ENCODE measurements around the gene ZIM2.

The ZIM2 gene

DNA sequence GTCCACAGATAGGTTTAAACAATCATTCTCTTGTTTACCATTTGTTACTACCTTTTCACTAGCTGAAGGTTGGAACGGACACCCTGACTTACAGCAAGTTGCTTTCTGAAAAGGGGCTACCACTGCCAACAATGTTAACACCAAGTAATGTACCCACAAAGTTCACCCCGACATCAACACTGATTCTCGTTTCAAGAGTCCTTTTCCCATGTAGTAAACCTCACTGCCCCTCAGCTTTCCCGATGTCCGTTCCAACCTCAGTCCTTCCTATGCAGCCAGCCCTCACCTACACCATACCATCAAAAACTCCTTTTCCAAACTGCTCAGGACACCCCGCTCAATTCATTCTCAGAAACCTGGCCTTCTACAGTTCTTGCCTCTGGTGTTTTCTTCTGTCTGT is 29.0 kb downstream of the ZIM2 start:
- TF ChIP-seq ZNF114 (tag by site-specific recombination; IDR thresholded peaks at IDR 0.05): no peak
- TF ChIP-seq BCL11A (tag by site-specific recombination; IDR thresholded peaks at IDR 0.05; ENCODE audit: low read depth): no peak
- TF ChIP-seq ZNF596 (tag by site-specific recombination; IDR thresholded peaks at IDR 0.05): no peak
- no peak for TF ChIP-seq ZNF214 (tag by site-specific recombination; IDR thresholded peaks at IDR 0.05; ENCODE audit: borderline replicate concordance)
- no peak for TF ChIP-seq KLF7 (tag by site-specific recombination; IDR thresholded peaks at IDR 0.05; ENCODE audit: borderline replicate concordance)
- TF ChIP-seq ZNF184 (tag by site-specific recombination; IDR thresholded peaks at IDR 0.05): no peak
- no peak for TF ChIP-seq ZNF19 (tag by site-specific recombination; IDR thresholded peaks at IDR 0.05; ENCODE audit: low read depth)
- no peak for TF ChIP-seq ZNF223 (tag by site-specific recombination; IDR thresholded peaks at IDR 0.05)
- no peak for TF ChIP-seq ZNF423 (tag by site-specific recombination; IDR thresholded peaks at IDR 0.05)
- TF ChIP-seq, protein P1, sequence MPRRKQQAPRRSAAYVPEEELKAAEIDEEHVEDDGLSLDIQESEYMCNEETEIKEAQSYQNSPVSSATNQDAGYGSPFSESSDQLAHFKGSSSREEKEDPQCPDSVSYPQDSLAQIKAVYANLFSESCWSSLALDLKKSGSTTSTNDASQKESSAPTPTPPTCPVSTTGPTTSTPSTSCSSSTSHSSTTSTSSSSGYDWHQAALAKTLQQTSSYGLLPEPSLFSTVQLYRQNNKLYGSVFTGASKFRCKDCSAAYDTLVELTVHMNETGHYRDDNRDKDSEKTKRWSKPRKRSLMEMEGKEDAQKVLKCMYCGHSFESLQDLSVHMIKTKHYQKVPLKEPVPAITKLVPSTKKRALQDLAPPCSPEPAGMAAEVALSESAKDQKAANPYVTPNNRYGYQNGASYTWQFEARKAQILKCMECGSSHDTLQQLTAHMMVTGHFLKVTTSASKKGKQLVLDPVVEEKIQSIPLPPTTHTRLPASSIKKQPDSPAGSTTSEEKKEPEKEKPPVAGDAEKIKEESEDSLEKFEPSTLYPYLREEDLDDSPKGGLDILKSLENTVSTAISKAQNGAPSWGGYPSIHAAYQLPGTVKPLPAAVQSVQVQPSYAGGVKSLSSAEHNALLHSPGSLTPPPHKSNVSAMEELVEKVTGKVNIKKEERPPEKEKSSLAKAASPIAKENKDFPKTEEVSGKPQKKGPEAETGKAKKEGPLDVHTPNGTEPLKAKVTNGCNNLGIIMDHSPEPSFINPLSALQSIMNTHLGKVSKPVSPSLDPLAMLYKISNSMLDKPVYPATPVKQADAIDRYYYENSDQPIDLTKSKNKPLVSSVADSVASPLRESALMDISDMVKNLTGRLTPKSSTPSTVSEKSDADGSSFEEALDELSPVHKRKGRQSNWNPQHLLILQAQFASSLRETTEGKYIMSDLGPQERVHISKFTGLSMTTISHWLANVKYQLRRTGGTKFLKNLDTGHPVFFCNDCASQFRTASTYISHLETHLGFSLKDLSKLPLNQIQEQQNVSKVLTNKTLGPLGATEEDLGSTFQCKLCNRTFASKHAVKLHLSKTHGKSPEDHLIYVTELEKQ (tag by site-specific recombination; IDR thresholded peaks at IDR 0.05; ENCODE audit: borderline replicate concordance): no peak
- TF ChIP-seq SP2 (tag by site-specific recombination; IDR thresholded peaks at IDR 0.05): no peak
- TF ChIP-seq ZNF121 (tag by site-specific recombination; IDR thresholded peaks at IDR 0.05): no peak
- H3K4me3 ChIP-seq (ENCODE audit: low read depth, low read length): no peak overlapping the region
- ChIA-PET POLR2A (interaction anchor here (0.6 kb wide), 1 partner anchor 61 kb away, joined by 3 read pairs; no protein-coding TSS in a partner anchor), CTCF (no interaction called here)
- H3K36me3 ChIP-seq (ENCODE audit: control insufficient read depth in 2 of 2, insufficient read depth in 1 of 2, low read length in 2 of 2): no peaks in the 10 kb centered on the region
- no peak overlapping the region for H3K27ac ChIP-seq (ENCODE audit: extremely low read depth, low read depth, low read length)
- no peaks in the 10 kb centered on the region for H3K4me1 ChIP-seq (ENCODE audit: control insufficient read depth, insufficient read depth, low read length)
- H3K9me3 ChIP-seq (ENCODE audit: control insufficient read depth, insufficient read depth, low read depth, low read length): no peaks in the 10 kb centered on the region; the same call in 1 of the 2 replicates

DNA sequence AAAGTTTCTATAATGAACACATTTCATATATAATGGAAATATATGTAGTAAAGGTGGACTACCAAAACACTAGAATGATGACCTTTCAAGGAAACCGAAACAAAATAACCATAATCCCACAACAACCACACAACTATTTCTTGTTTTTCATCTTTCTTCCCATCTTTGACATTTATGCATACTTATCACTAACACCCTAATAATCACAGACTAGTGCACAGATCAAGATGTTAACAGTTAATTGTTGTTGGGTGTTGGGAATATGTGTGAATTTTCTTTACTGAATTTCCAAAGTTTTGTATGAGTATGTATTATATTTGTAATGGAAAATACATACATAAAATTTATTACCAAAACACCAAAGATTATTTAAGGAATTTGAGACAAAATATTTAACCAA is 30.3 kb downstream of the ZIM2 start:
- H3K4me3 ChIP-seq (ENCODE audit: low read depth, low read length): no peak overlapping the region
- H3K9me3 ChIP-seq (ENCODE audit: control insufficient read depth, insufficient read depth, low read depth, low read length): no peaks in the 10 kb centered on the region; the same call in 1 of the 2 replicates
- no peaks in the 10 kb centered on the region for H3K4me1 ChIP-seq (ENCODE audit: control insufficient read depth, insufficient read depth, low read length)
- ChIA-PET CTCF (interaction anchor here (0.6 kb wide), 1 partner anchor 25 kb away, joined by 5 read pairs; no protein-coding TSS in a partner anchor), POLR2A (no interaction called here)
- no peak overlapping the region for H3K27ac ChIP-seq (ENCODE audit: extremely low read depth, low read depth, low read length)
- TF ChIP-seq FEZF1 (tag by site-specific recombination; IDR thresholded peaks at IDR 0.05) (no peak), ZFP69B (tag by site-specific recombination; IDR thresholded peaks at IDR 0.05) (no peak), ZNF677 (tag by site-specific recombination; IDR thresholded peaks at IDR 0.05) (no peak), ZNF596 (tag by site-specific recombination; IDR thresholded peaks at IDR 0.05) (no peak), ZNF184 (tag by site-specific recombination; IDR thresholded peaks at IDR 0.05) (no peak), KLF7 (tag by site-specific recombination; IDR thresholded peaks at IDR 0.05; ENCODE audit: borderline replicate concordance) (no peak), RBAK (tag by site-specific recombination; IDR thresholded peaks at IDR 0.05) (no peak)
- TF ChIP-seq, protein P2, sequence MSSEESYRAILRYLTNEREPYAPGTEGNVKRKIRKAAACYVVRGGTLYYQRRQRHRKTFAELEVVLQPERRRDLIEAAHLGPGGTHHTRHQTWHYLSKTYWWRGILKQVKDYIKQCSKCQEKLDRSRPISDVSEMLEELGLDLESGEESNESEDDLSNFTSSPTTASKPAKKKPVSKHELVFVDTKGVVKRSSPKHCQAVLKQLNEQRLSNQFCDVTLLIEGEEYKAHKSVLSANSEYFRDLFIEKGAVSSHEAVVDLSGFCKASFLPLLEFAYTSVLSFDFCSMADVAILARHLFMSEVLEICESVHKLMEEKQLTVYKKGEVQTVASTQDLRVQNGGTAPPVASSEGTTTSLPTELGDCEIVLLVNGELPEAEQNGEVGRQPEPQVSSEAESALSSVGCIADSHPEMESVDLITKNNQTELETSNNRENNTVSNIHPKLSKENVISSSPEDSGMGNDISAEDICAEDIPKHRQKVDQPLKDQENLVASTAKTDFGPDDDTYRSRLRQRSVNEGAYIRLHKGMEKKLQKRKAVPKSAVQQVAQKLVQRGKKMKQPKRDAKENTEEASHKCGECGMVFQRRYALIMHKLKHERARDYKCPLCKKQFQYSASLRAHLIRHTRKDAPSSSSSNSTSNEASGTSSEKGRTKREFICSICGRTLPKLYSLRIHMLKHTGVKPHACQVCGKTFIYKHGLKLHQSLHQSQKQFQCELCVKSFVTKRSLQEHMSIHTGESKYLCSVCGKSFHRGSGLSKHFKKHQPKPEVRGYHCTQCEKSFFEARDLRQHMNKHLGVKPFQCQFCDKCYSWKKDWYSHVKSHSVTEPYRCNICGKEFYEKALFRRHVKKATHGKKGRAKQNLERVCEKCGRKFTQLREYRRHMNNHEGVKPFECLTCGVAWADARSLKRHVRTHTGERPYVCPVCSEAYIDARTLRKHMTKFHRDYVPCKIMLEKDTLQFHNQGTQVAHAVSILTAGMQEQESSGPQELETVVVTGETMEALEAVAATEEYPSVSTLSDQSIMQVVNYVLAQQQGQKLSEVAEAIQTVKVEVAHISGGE (tag by site-specific recombination; conservative IDR thresholded peaks at IDR 0.05; ENCODE audit: low read depth): no peak
- TF ChIP-seq, protein P3, sequence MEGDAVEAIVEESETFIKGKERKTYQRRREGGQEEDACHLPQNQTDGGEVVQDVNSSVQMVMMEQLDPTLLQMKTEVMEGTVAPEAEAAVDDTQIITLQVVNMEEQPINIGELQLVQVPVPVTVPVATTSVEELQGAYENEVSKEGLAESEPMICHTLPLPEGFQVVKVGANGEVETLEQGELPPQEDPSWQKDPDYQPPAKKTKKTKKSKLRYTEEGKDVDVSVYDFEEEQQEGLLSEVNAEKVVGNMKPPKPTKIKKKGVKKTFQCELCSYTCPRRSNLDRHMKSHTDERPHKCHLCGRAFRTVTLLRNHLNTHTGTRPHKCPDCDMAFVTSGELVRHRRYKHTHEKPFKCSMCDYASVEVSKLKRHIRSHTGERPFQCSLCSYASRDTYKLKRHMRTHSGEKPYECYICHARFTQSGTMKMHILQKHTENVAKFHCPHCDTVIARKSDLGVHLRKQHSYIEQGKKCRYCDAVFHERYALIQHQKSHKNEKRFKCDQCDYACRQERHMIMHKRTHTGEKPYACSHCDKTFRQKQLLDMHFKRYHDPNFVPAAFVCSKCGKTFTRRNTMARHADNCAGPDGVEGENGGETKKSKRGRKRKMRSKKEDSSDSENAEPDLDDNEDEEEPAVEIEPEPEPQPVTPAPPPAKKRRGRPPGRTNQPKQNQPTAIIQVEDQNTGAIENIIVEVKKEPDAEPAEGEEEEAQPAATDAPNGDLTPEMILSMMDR (tag by site-specific recombination; IDR thresholded peaks at IDR 0.05): no peak
- no peaks in the 10 kb centered on the region for H3K36me3 ChIP-seq (ENCODE audit: control insufficient read depth in 2 of 2, insufficient read depth in 1 of 2, low read length in 2 of 2)
